ENCODE results near the gene TSLP.

The TSLP gene

DNA sequence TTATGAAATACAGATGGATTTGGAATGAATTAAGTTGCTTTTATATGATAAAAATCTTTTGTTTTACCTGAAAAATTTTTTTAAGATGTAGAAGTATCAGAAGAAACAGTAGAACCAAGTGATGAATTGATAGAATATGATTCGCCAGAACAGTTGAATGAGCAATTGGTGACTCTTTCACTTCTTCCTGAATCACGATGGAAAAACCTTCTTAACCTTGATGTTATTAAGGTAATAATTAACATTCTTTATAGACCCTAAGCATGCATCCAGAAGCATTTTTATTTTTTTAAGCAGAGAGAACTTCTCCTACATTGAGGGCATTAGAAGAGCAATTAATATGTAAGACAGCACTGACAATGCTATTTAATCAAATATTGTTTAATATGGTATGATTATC lies 49.4 kb downstream of the TSLP start:
- DNase-seq (ENCODE audit: low read depth, low spot score) = no peak
- TF ChIP-seq CTCF (IDR thresholded peaks at IDR 0.05; ENCODE audit: low read depth, low read length) = no peak
- in situ Hi-C loops (cut with HindIII; ENCODE audit: low sequenced_read_pairs) = no loop called here
- no peak overlapping the region for H3K4me3 ChIP-seq (ENCODE audit: low read depth, low read length)

DNA sequence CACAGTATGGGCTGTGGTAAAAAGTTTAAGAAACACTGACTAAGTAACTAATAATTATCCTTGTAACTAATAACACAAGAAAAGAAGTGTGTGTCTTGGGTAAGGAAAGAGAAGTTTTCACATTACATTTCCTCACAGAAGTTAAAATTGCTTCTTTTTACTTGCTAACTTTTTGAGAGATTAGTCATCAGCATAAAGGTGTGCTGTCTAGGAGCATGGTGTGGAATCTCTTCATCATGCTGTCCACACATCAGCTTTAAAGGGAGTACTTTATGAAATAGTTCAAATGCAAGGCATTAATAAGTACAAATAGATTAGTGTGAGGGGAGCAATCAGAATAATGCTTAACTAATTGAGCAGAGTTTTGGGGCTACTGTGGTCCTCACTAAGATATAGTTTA lies 50.4 kb downstream of the TSLP start:
- no peak for DNase-seq (ENCODE audit: low read depth, low spot score)
- no peak for TF ChIP-seq CTCF (IDR thresholded peaks at IDR 0.05; ENCODE audit: low read depth, low read length)
- no peak overlapping the region for H3K4me3 ChIP-seq (ENCODE audit: low read depth, low read length)
- in situ Hi-C loops (cut with HindIII; ENCODE audit: low sequenced_read_pairs) = no loop called here

- no peak for DNase-seq (ENCODE audit: low read depth, low spot score)
- no peak for TF ChIP-seq CTCF (IDR thresholded peaks at IDR 0.05; ENCODE audit: low read depth, low read length)
- in situ Hi-C loops (cut with HindIII; ENCODE audit: low sequenced_read_pairs) = no loop called here
- H3K4me3 ChIP-seq (ENCODE audit: low read depth, low read length) = no peak overlapping the region
These were observed 50.9 kb downstream of the TSLP start for GRCh38 chr5:111122398-111122797.

GRCh38 chr5:111124793-111125192 lies 53.3 kb downstream of the TSLP start:
- no peak overlapping the region for H3K4me3 ChIP-seq (ENCODE audit: low read depth, low read length)
- in situ Hi-C loops (cut with HindIII; ENCODE audit: low sequenced_read_pairs) = no loop called here
- no peak for DNase-seq (ENCODE audit: low read depth, low spot score)
- no peak for TF ChIP-seq CTCF (IDR thresholded peaks at IDR 0.05; ENCODE audit: low read depth, low read length)

GRCh38 chr5:111126896-111127295 lies 55.4 kb downstream of the TSLP start:
- no peak overlapping the region for H3K4me3 ChIP-seq (ENCODE audit: low read depth, low read length)
- no peak for TF ChIP-seq CTCF (IDR thresholded peaks at IDR 0.05; ENCODE audit: low read depth, low read length)
- in situ Hi-C loops (cut with HindIII; ENCODE audit: low sequenced_read_pairs) = no loop called here
- DNase-seq (ENCODE audit: low read depth, low spot score) = no peak
